Measurements from ENCODE around the gene BIRC2.
A peak's percentile ranks its signal among the peaks of the same experiment; 100 is the strongest.

BIRC2 gene

DNA sequence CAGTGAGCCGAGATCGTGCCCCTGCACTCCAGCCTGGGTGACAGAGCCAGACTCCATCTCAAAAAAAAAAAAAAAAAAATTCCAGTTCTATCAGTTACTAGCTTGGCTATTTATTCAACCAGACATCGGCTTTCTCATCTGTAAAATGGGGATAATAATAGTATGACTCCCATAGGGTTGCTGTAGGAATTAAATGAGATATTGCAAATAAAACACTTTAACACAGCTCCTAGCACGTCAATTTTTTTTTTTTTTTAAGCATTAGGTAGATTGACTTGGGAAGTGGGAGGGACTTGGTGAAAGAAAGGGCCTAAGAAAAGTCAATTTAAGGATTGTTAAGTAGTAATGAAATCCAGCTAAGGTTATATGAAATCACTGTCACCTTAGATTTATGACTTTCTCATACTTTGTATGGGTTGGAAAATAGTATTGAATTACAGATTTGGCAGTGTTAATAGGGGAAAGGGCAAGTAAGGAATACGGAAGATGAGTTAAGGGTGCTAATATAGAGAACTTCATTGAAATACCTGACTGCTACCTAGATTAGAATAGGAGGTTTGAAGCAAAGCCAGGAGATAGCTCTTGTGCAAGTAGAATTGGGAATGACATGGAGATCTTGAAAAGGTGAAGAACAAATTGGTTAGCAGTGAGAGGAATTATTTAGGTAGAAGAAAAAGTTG is 28.8 kb downstream of the BIRC2 start:
- no peak for DNase-seq

DNA sequence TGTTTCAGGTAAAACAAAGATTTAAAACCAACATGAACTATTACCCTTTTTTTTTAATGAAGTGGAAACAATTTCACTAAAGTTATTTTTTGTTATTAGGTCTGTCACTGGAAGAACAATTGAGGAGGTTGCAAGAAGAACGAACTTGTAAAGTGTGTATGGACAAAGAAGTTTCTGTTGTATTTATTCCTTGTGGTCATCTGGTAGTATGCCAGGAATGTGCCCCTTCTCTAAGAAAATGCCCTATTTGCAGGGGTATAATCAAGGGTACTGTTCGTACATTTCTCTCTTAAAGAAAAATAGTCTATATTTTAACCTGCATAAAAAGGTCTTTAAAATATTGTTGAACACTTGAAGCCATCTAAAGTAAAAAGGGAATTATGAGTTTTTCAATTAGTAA is 30.9 kb downstream of the BIRC2 start:
- DNase-seq = no peak

DNA sequence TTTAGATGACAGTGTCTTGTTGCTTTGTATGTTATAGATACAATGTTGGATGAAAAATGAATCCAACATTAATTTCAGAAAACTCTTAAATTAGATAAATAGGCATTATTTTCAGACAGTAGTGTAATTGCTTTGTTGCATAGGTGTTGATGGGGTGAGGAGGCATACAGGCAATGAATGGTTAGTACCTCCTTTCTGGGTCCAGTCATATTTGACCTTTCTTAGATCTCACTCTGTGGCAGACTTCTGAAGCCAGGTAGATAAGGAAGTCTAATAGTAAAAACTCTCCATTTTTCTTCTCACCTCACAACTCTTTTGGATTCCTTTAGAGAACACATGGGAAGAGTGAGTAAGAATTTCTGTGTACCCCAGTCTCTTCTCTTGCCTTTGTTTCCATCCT is 31.8 kb downstream of the BIRC2 start:
- no peak for DNase-seq

- no peak for DNase-seq
These were observed 35.4 kb downstream of the BIRC2 start for GRCh38 chr11:102382384-102382783.

GRCh38 chr11:102383839-102384238 is 36.8 kb downstream of the BIRC2 start:
- DNase-seq = no peak

DNA sequence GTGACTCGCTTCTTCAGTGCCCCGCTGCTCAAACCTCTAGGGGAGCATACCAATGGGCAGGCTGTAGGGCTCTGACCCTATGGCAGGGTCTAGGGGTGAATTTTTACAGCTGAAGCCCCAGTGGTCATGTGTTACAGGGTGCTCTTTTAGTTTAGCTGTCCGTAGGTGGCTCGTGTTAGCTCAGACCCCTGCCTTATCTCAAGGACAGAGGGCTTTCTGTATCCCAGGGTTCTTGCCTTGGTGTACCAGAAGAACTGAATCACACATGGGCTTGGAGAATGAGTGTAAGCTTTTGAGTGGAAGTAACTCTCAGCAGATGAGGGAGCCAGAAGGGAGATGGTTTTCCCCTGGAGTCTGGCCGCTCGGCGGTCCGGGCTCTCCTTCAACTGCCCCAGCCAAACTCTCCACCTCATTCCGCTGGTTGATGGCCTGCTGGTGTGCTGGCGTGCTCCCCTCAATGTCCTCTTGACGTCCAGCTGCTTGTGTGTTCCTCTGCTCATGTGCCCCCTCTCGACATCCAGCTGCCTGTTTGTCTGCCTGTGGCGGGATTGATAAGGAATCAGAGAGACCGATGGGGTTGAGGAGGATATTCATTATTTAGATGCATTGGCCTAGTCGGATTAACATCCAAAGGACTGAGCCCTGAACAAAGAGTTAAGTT is 37.5 kb downstream of the BIRC2 start:
- DNase-seq = no peak

DNA sequence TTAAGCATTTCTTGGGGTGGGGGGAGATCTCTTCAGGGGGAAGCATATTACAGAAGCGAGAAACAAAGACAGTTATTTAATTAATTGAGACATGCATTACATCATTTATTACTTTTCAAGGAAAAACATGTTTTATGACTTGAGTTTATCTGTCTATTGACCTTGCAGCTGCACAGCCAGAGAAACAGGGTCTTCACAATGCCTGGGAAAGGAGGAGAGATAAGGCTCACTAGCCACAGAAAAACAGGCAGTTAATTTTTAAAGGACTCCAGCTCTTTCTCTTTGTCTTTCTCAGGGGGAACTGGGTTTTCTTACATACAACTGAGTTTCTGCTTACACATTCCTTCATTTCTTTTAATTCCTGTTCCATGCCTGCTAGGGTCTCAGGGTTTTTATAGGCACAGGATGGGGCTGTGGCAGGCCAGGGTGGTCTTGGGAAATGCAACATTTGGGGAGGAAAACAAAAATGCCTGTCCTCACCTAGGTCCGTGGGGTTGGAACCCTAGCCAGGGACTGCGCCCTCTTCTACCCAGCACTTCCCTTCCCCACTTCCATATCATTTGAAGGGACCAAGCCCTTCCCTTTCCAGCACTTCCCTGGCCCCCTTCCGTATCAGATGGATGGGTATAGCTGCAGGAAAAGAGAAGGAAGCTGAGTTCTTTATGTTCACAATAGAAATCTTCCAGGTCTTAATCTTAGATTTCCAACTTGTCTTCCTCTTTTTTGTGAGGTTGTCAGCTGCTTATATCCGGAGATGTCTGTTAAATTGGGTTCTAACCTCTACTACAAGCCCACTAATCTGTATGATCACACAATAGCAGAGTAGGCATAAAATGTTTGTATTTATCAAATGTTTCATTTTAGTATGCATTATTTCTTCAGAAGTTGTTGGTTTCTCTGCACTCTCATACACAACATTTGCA is 38.3 kb downstream of the BIRC2 start:
- no peak for DNase-seq

DNA sequence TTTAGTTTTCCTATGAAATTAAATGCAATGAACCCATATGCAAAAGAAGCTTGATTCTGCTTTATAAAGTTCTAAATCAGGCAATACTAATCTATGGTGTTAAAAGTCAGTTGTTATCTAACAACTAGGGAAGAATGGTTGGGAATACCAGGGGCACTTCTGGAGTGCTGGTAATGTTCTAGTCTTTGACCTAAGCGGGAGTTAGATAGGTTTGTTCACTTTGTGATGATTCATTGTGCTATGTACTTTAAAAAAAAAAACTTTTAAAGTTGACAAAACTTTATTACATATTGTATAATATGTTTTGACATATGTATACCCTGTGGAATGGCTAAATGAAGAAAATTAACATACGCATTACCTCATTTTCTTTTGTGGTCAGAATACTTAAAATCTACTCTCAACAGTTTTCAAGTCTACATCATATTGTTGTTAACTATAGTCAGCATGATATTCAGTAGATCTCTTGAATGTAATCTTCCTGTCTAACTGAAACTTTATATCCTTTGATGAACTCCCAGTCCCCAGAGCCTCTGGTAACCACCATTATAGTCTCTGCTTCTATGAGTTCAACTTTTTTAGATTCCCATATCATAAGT is 39.2 kb downstream of the BIRC2 start:
- DNase-seq = no peak

DNA sequence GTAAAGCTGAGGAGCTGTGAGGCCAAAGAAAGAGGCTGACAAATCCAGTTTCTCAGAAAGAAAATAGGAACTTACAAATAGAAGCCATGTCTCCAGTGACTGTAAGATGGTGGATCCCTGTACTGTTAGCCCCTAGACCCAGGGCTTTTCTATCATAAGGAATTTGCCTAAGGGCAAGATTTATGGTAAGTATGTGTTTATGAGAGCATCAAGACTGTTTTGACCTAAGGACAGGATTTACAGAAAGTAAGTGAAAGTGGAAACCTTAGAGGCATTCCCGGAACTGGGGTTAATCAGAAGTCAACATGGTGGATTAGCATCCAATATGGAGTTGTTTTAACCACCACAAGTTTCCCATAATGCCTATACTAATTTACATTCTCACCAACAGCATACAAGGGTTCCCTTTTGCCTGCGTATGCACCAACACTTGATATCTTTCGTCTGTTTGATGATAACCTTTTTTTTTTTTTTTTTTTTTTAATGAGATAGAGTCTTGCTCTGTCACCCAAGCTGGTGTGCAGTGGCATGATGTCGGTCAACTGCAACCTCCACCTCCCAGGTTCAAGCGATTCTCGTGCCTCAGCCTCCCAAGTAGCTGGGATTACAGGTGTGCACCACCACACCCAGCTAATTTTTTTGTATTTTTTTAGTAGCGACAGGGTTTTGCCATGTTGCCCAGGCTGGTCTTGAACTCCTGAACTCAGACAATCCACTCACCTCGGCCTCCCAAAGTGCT is 40.2 kb downstream of the BIRC2 start:
- DNase-seq = no peak

DNA sequence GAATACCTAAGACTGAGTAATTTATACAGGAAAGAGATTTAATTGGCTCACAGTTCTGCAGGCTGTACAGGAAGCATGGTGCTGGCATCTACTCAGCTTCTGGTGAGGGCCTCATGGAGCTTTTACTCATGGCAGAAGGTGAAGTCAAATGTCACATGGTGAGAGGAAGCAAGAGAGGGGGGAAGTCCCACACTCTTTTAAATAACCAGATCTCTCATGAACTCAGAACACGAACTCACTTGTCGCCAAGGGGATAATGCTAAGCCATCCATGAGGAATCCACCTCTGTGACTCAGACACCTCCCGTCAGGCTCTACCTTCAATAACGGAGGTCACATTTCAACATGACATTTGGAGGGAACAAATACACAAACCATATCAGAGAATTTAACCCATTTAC is 42.2 kb downstream of the BIRC2 start:
- no peak for DNase-seq

GRCh38 chr11:102390667-102391465 is 43.9 kb downstream of the BIRC2 start:
- peak; percentile 85 for DNase-seq

DNA sequence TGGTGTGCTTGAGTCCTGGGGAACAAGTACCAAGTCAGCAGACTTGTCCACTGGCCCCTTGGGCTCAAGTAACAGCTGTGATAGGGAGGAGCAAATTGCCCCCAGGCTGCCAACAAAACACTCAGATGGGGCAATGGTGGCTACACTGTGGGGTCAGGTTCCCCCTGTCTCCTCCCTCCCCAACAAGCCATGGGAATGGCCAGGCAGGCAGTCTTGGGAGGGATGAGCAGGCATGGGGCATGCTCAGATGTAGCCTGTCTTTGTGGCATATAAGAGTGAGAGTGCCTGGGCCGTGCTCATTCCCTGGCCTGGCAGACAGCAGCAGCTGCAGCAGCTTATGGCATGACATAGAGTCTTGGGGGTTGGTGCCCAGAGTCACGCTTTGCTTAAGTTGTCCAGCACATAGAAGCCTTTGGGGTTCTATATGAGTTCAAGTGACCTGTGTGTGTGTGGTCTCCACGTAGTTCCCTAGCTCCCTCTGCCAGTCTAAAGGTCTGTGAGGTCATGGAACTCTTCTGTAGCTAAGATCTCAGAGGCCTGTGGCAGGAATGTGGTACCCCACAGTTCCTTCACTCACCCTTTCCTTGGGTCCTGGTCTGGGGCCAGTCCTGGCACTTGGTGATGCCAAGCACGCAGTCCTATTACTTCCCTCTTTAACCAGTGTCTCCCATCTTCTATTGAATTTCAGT is 44.7 kb downstream of the BIRC2 start:
- DNase-seq = no peak

DNA sequence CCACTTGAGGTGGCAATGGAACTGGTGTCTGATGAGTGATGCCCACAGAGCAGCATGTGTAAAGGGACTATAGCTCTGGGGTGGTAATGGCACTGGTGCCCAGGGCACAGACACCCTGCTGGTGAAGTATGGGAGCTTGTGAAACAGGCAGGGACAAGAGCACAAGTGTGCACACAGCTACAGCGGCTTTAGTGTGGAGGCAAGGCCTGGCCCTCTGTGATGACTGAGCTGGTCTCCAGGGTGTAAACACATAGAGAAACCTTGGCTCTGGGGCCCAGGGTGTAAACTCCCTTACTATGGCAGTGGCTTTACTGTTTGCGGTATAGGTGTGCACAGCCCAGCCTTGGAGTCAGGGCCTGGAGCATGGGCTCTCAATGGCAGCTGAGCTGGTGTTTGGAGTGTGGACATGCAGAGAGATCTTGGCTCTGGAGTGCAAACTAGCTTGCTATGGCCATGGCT is 46.3 kb downstream of the BIRC2 start:
- no peak for DNase-seq

DNA sequence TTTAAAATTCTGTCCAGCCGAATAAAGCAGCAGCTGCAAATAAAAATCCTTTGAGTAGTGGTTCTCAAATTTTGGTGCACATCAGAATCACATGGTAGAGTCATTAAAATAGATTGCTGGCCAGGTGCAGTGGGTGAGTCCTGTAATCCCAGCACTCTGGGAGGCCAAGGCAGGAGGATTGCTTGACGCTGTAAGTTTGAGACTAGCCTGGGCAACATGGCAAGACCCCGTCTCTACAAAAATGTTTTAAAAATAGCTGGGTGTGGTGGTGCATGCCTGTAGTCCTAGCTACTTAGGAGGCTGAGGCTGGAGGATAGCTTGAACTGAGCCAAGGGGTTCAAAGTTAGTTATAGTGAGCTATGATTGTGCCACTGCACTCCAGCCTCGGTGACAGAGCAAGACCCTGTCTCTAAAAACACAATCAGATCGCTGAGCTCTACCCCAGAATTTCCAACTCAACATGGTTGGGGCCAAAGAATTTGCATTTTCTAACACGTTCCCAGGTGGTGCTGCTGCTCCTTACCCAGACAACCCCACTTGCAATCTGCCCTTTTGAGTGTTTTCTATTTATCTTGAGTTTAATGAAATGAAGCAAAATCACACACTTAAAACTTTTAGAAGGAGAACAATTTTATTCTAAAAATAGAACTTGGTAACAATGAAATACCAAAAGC is 48.8 kb downstream of the BIRC2 start:
- DNase-seq = no peak

DNA sequence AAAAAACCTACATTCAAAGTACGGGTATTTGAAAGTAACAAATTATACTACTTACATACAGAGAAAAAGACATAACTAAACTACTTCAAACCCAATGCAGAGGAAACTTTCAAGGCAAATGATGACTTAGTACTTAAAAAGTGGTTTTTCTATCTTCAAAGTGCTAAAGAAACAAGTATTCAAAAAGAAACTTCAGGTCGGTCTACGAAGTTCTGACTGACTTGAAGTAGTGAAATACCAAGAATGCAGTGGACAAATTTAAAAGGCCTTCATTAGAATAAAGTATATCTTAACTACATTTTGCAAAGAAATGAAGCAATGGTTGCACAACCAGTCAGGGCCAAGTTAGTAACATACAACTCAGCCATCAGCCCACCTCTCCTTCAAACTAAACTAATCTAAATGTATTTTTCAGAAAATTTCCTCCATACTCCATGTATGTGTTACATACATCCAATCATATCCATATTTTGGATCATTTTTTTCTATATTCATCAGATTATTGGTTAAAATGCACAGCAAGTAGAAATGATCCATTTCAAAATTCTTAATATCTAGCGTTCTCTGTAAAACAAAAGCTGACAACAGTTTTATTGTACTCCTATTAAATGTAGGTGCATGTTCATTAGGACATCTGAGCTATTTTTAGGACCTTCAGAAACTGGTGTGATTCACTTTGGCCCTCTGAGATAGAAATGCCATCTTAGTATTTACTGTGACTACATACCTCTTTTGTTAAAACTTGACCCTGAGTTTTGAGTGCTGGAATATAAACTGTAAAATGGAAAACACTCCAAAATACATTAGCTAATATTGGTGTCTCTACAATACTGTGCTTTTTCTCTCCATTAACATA is 49.9 kb downstream of the BIRC2 start:
- no peak for DNase-seq

GRCh38 chr11:102398297-102398696 is 51.3 kb downstream of the BIRC2 start:
- no peak for DNase-seq

GRCh38 chr11:102399189-102399588 is 52.2 kb downstream of the BIRC2 start:
- no peak for DNase-seq

DNA sequence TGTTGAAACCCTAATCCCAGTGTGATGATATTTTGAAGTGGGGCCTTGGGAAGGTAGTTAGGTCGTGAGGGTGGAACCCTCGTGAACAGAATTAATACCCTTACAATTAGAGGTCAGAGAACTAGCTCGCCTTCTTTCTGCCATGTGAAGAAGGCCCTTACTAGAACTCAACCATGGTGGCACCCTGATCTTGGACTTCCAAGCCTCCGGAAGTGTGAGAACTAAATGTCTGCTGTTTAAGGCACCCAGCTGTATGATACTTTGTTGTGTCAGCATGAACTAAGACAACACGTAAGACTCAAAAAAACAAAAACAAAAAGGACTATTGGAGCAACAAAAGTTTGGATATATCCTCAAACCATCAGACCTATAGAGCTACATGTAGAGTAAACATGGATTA is 53.6 kb downstream of the BIRC2 start:
- DNase-seq = no peak

DNA sequence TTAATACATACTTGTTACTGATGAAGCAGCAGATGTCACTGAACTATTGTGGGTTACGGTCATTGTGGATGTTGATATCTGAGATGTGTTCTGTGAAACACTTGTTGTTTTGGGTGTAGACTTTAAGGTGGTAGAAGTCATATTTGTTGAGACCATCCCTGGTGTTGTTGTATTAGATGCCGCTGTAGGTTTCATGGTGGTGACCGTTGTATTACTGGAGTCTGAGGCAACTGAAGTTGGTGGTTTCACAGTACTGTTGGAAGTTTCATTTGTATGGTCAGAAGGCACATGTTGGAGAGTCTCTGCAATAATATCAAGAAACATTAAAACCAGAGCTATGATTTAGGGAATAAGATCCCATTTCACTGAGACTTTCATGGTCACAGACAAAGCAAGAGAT is 54.9 kb downstream of the BIRC2 start:
- DNase-seq = no peak
